HepG2 (cell line): ENCODE measurements around the gene MTX2.

Experiments
- CTCF ChIP-seq: sonication (generic); formaldehyde crosslinking; IDR thresholded peaks from 2 replicates; pipeline ENCODE4 v1.5.0; 2020; ENCODE audit warnings: mild to moderate bottlenecking, missing genetic modification reagents, moderate library complexity
- PHF21A ChIP-seq: sonication (generic); formaldehyde crosslinking; IDR thresholded peaks from 2 replicates; pipeline ENCODE4 v1.5.0; 2020; ENCODE audit warnings: mild to moderate bottlenecking, missing genetic modification reagents
- YY1 ChIP-seq: IDR thresholded peaks from 2 replicates; pipeline ENCODE4 v1.6.1; 2011; ENCODE audit warnings: low read length, low read depth, moderate library complexity, mild to moderate bottlenecking; ENCODE audit not compliant: insufficient read depth, insufficient replicate concordance

- TF ChIP-seq YY1: no peak
- TF ChIP-seq CTCF (CRISPR knock-in tag): no peak
- no peak for TF ChIP-seq PHF21A (CRISPR knock-in tag)
These were observed 62.4 kb downstream of the MTX2 start for GRCh38 chr2:176331646-176332045.
